Thyroid gland (tissue), 4 donors: ENCODE measurements around the gene GFRA1. TPM values are rescaled to one million over a fixed set of nuclear protein-coding genes. Genes with fewer than 3 reads are reported as not detected.
A peak's percentile ranks its signal among the peaks of the same experiment; 100 is the strongest.

Source experiments
- DNase-seq, 2 donors: peaks; one replicate each; pipeline ENCODE4 v3.0.0-alpha.2; 2019
- H3K27ac ChIP-seq, 3 donors: fragments of 200-600 bp; sonication (generic); 1 replicate in 2 of 3; 2 replicates in 1 of 3; pipeline ENCODE4 v1.5.1; 2016 to 2019; ENCODE audit warnings: mild to moderate bottlenecking in 1 of 3, moderate library complexity in 1 of 3
- H3K27me3 ChIP-seq: fragments of 200-600 bp; sonication (generic); one replicate; pipeline ENCODE4 v1.5.1; 2019
- H3K36me3 ChIP-seq, 2 donors: fragments of 200-600 bp; sonication (generic); one replicate each; pipeline ENCODE4 v1.5.1; 2016 to 2019
- H3K4me1 ChIP-seq, 2 donors: fragments of 200-600 bp; sonication (generic); one replicate each; pipeline ENCODE4 v1.5.1; 2017 to 2019
- H3K4me3 ChIP-seq, 3 donors: fragments of 200-600 bp; sonication (generic); replicated peaks in 1 of 3; 1 replicate in 2 of 3; 2 replicates in 1 of 3; pipeline ENCODE4 v1.5.1; 2016; ENCODE audit warnings: mild to moderate bottlenecking in 1 of 3
- H3K9me3 ChIP-seq: fragments of 200-600 bp; sonication (generic); one replicate; pipeline ENCODE4 v1.5.1; 2017
- CTCF ChIP-seq, 6 experiments: fragments of 200-600 bp in 3 of 6; fragments of 450-650 bp in 3 of 6; sonication (generic) in 3 of 6; IDR thresholded peaks; one replicate each; pipeline ENCODE4 v1.5.1; 2016 to 2019; ENCODE audit warnings: antibody characterized with exemption in 6 of 6, mild to moderate bottlenecking in 2 of 6, inconsistent platforms in 1 of 6, moderate library complexity in 1 of 6
- POLR2A ChIP-seq, 2 donors: fragments of 450-650 bp; IDR thresholded peaks; one replicate each; pipeline ENCODE4 v1.6.1; 2017; ENCODE audit warnings: antibody characterized with exemption in 2 of 2, mild to moderate bottlenecking in 2 of 2, moderate library complexity in 1 of 2
- WGBS, 2 donors: methylation state at CpG; one replicate each; pipeline ENCODE4 v1.1.5; 2017; 5-methylcytosine and 5-hydroxymethylcytosine counted together
- intact Hi-C: fragments of 100-400 bp; cut with DNase I; formaldehyde crosslinking; loops from one replicate; pipeline ENCODE4 v1.15.1; 2023
- total RNA-seq, 4 donors: library from RNA; depleted of rRNA; stranded (reverse); fragments of >200 nt; gene quantifications; one replicate each; pipeline ENCODE4 v1.2.3, GENCODE V29; 2016

GFRA1 gene
- total RNA-seq, 4 donors from 2014 or later, result 4.4 to 18.0 (median 5.5) TPM

- Histone ChIP-seq H3K9me3 (no peaks in the 10 kb centered on the region), H3K27me3 (peaks cover 13% of the 10 kb centered on the region), H3K4me1 (peaks cover 19 to 37% of the 10 kb centered on the region in 2 donors), H3K36me3 (no peaks in the 10 kb centered on the region), H3K4me3 (peak overlapping the region in 2 of 3 donors; percentile 23 to 31), H3K27ac (no peak overlapping the region)
- 1 to 2% methylated on average over 16 to 27 of the region's 64 CpGs for WGBS, 2 donors
- TF ChIP-seq CTCF (IDR thresholded peaks at IDR 0.05), result no peak
- TF ChIP-seq POLR2A (IDR thresholded peaks at IDR 0.05), result no peak
- DNase-seq, result no peak
- intact Hi-C loops, result no loop called here
Observed at GRCh38 chr10:116271593-116272439, 1.2 kb downstream of the GFRA1 start.

GRCh38 chr10:116270771-116271592 lies 2.0 kb downstream of the GFRA1 start:
- no peak for DNase-seq
- Histone ChIP-seq H3K27ac (no peak overlapping the region), H3K4me3 (peak overlapping the region in 1 of 3 donors; percentile 31), H3K9me3 (no peaks in the 10 kb centered on the region), H3K36me3 (no peaks in the 10 kb centered on the region), H3K27me3 (peaks cover 13% of the 10 kb centered on the region), H3K4me1 (peaks cover 19 to 37% of the 10 kb centered on the region in 2 donors)
- intact Hi-C loops, result no loop called here
- TF ChIP-seq CTCF (IDR thresholded peaks at IDR 0.05), result no peak
- TF ChIP-seq POLR2A (IDR thresholded peaks at IDR 0.05), result no peak
- 8 to 13% methylated on average over 27 to 29 of the region's 73 CpGs for WGBS, 2 donors

- TF ChIP-seq CTCF (IDR thresholded peaks at IDR 0.05) (no peak), POLR2A (IDR thresholded peaks at IDR 0.05) (no peak)
- H3K27ac ChIP-seq, result no peak overlapping the region
- H3K4me3 ChIP-seq, result no peak overlapping the region
- WGBS, 2 donors, result 48 to 51% methylated on average over 8 to 9 of the region's 9 CpGs
- H3K4me1 ChIP-seq, result peaks cover 19 to 37% of the 10 kb centered on the region in 2 donors
- H3K9me3 ChIP-seq, result no peaks in the 10 kb centered on the region
- H3K27me3 ChIP-seq, result peaks cover 9% of the 10 kb centered on the region
- no peaks in the 10 kb centered on the region for H3K36me3 ChIP-seq
- no peak for DNase-seq
- intact Hi-C loops, result no loop called here
Observed at GRCh38 chr10:116270126-116270770, 2.8 kb downstream of the GFRA1 start.

GRCh38 chr10:116269619-116270018 lies 3.4 kb downstream of the GFRA1 start:
- intact Hi-C loops, result no loop called here

More at GRCh38 chr10:116269619-116270018, 3.4 kb downstream of the GFRA1 start:
- Histone ChIP-seq H3K9me3 (no peaks in the 10 kb centered on the region), H3K36me3 (no peaks in the 10 kb centered on the region), H3K27ac (no peak overlapping the region), H3K4me3 (no peak overlapping the region), H3K27me3 (peaks cover 5% of the 10 kb centered on the region), H3K4me1 (peaks cover 19 to 37% of the 10 kb centered on the region in 2 donors)
- 63 to 67% methylated on average over 6 of the region's 6 CpGs for WGBS, 2 donors
- TF ChIP-seq POLR2A (IDR thresholded peaks at IDR 0.05) (no peak), CTCF (IDR thresholded peaks at IDR 0.05) (no peak)
- no peak for DNase-seq
